Measurements from ENCODE around the gene SCAPER.

The SCAPER gene

GRCh38 chr15:76839173-76839572 lies 66.0 kb downstream of the SCAPER start:
- CTCF ChIA-PET: interaction anchor here (0.7 kb wide), 1 partner anchor 321 kb away, joined by 3 read pairs; no protein-coding TSS in a partner anchor
- H3K4me3 ChIP-seq (ENCODE audit: low read depth, low read length): no peak overlapping the region
- no peaks in the 10 kb centered on the region for H3K9me3 ChIP-seq (ENCODE audit: control insufficient read depth, insufficient read depth, low read depth, low read length)
- H3K27ac ChIP-seq (ENCODE audit: extremely low read depth, low read depth, low read length): no peak overlapping the region
- peaks cover 0 to 3% of the 10 kb centered on the region in 2 experiments; a peak in 1 of 3 replicates for H3K36me3 ChIP-seq (ENCODE audit: control insufficient read depth in 2 of 2, insufficient read depth in 1 of 2, low read length in 2 of 2)
- no peaks in the 10 kb centered on the region for H3K4me1 ChIP-seq (ENCODE audit: control insufficient read depth, insufficient read depth, low read length)
- 0 out of 2 replicates have a peak, but pooled peaks have one; percentile 20 for TF ChIP-seq PRDM6 (tag by site-specific recombination; IDR thresholded peaks at IDR 0.05)
- no peak for TF ChIP-seq ZNF768 (tag by site-specific recombination; IDR thresholded peaks at IDR 0.05)
- POLR2A ChIA-PET: no interaction called here

GRCh38 chr15:76837474-76837873 lies 67.7 kb downstream of the SCAPER start:
- TF ChIP-seq ZNF449 (tag by site-specific recombination; IDR thresholded peaks at IDR 0.05) (no peak), SETDB1 (IDR thresholded peaks at IDR 0.05; ENCODE audit: insufficient read length, low read length) (no peak), ZNF16 (tag by site-specific recombination; IDR thresholded peaks at IDR 0.05; ENCODE audit: low read depth) (no peak), ZNF223 (tag by site-specific recombination; IDR thresholded peaks at IDR 0.05) (no peak), RBAK (tag by site-specific recombination; IDR thresholded peaks at IDR 0.05) (no peak), ZNF654 (tag by site-specific recombination; IDR thresholded peaks at IDR 0.05; ENCODE audit: low read depth) (no peak), ZNF791 (tag by site-specific recombination; IDR thresholded peaks at IDR 0.05) (no peak), ZNF184 (tag by site-specific recombination; IDR thresholded peaks at IDR 0.05) (no peak)
- POLR2A ChIA-PET: no interaction called here

GRCh38 chr15:76829939-76830338 lies 75.2 kb downstream of the SCAPER start:
- no peak overlapping the region for H3K27ac ChIP-seq (ENCODE audit: extremely low read depth, low read depth, low read length)
- no peaks in the 10 kb centered on the region for H3K36me3 ChIP-seq (ENCODE audit: control insufficient read depth in 2 of 2, insufficient read depth in 1 of 2, low read length in 2 of 2)
- no peaks in the 10 kb centered on the region for H3K4me1 ChIP-seq (ENCODE audit: control insufficient read depth, insufficient read depth, low read length)
- POLR2A ChIA-PET: no interaction called here
- no peak for TF ChIP-seq ZNF76 (tag by site-specific recombination; IDR thresholded peaks at IDR 0.05; ENCODE audit: borderline replicate concordance, low read depth)
- no peak for TF ChIP-seq ZNF654 (tag by site-specific recombination; IDR thresholded peaks at IDR 0.05; ENCODE audit: low read depth)
- no peak for TF ChIP-seq ZNF214 (tag by site-specific recombination; IDR thresholded peaks at IDR 0.05; ENCODE audit: borderline replicate concordance)
- TF ChIP-seq SALL2 (tag by site-specific recombination; IDR thresholded peaks at IDR 0.05; ENCODE audit: borderline replicate concordance): no peak
- no peak for TF ChIP-seq ZNF362 (tag by site-specific recombination; IDR thresholded peaks at IDR 0.05)
- TF ChIP-seq ZSCAN18 (tag by site-specific recombination; IDR thresholded peaks at IDR 0.05): no peak
- TF ChIP-seq ZNF354C (tag by site-specific recombination; IDR thresholded peaks at IDR 0.05; ENCODE audit: borderline replicate concordance, low read depth): no peak
- TF ChIP-seq ZNF211 (tag by site-specific recombination; IDR thresholded peaks at IDR 0.05; ENCODE audit: low read depth): no peak
- TF ChIP-seq ZBTB44 (tag by site-specific recombination; IDR thresholded peaks at IDR 0.05): no peak
- no peak overlapping the region for H3K4me3 ChIP-seq (ENCODE audit: low read depth, low read length)
- CTCF ChIA-PET: no interaction called here
- H3K9me3 ChIP-seq (ENCODE audit: control insufficient read depth, insufficient read depth, low read depth, low read length): no peaks in the 10 kb centered on the region; the same call in 1 of the 2 replicates

More at GRCh38 chr15:76837474-76837873, 67.7 kb downstream of the SCAPER start:
- Histone ChIP-seq H3K4me1 (ENCODE audit: control insufficient read depth, insufficient read depth, low read length) (no peaks in the 10 kb centered on the region), H3K4me3 (ENCODE audit: low read depth, low read length) (no peak overlapping the region), H3K9me3 (ENCODE audit: control insufficient read depth, insufficient read depth, low read depth, low read length) (no peaks in the 10 kb centered on the region; the same call in 1 of the 2 replicates), H3K27ac (ENCODE audit: extremely low read depth, low read depth, low read length) (no peak overlapping the region), H3K36me3 (ENCODE audit: control insufficient read depth in 2 of 2, insufficient read depth in 1 of 2, low read length in 2 of 2) (peaks cover 0 to 3% of the 10 kb centered on the region in 2 experiments; a peak in 1 of 3 replicates)
- CTCF ChIA-PET: no interaction called here

Data from HEK293 (cell line).